ENCODE measurements around the gene COLGALT1.
"Not testable (repeated sequence)": the region's sequence is repeated elsewhere in the genome, so short reads cannot be mapped to it uniquely, and the experiment has no call there.

COLGALT1 gene

DNA sequence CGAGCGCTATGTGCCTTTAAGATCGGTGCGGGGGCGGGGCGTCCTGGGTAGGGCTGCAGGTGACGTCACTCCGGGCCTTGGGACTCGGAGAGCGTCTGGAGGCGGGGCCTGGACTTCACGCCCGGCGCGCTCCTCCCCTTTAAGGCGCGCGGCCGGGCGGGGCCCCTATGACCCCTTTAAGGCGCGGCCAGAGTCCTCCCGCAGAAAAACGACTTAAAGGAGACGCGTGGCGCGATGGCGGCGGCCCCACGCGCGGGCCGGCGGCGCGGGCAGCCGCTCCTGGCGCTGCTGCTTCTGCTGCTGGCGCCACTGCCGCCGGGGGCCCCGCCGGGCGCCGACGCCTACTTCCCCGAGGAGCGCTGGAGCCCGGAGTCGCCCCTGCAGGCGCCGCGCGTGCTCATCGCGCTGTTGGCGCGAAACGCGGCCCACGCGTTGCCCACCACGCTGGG is at the start of gene COLGALT1:
Gene COLGALT1 (plus strand): TSS at position 170 of the 449 bp plus-strand sequence. CDS start 65 bp downstream, at position 235.
- DNase-seq (ENCODE audit: low read depth in 2 of 3, low spot score in 2 of 3): peak; percentile 88 to 99 (median 98)

DNA sequence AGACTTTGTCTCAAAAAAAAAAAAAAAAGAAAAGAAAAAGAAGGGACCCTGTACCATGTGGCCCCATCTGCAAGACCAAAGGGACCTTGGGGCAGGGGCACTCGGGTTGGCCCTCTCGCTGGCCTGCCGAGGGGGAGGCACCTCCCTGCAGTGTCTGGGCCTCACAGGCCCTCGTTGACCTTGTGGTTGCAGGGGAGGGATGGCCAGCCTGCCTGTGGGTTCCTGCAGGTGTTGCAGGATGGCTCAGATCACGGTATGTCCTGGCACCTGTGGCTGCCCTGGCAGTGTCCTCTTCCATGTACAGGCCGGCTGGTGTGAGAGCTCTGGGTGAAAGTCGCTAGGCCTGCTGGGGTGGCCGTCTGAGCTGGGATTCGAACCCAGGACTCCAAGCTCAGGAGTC is 48.7 kb upstream of the COLGALT1 start:
- no peak for DNase-seq (ENCODE audit: low read depth in 2 of 3, low spot score in 2 of 3)

DNA sequence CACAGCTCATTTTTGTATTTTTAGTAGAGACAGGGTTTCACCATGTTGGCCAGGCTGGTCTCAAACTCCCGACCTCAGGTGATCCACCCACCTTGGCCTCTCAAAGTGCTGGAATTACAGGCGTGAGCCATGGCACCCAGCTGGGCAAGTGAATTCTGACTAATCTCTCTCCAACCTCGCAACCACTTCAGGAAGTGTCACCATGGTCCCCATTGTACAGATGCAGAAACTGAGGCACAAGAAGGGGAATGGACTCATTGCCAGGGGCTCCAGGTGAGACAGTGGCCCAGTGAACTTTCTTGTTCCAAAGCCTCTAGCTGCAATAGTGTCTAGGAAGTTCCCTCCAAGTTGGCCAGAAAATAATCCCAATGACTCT is 46.9 kb upstream of the COLGALT1 start:
- not testable (repeated sequence) for DNase-seq (ENCODE audit: low read depth in 2 of 3, low spot score in 2 of 3)

DNA sequence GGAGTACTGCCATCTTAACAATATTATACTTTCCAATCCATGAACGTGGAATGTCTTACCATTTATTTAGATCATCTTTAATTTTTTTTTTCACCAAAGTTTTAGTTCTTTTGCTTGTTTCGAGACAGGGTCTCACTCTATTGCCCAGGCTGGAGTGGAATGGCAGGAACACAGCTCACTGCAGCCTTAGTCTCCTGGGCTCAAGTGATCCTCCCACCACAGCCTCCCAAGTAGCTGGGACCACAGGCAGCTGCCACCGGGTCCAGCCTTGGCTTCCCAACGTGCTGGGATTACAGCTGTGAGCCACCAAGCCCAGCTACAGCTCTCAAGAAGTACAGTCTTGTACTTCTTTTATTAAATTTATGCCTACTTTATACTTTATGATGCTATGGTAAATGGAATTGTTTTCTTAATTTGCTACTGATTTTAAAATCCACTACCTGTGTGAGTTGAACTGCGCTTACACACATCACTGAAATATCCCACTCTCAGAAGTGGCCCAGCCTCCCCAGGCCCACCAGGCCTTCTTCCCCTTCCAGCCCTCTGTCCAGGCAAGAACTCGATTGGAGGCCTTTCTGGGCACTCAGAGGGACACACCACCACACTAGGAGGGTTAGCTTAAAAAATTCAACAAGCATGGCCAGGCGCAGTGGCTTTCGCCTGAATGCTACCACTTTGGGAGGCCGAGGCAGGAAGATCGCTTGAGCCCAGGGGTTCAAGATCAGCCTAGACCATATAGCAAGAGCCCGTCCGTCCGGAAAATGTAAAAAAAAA is 45.0 kb upstream of the COLGALT1 start:
- DNase-seq (ENCODE audit: low read depth in 2 of 3, low spot score in 2 of 3): no peak

DNA sequence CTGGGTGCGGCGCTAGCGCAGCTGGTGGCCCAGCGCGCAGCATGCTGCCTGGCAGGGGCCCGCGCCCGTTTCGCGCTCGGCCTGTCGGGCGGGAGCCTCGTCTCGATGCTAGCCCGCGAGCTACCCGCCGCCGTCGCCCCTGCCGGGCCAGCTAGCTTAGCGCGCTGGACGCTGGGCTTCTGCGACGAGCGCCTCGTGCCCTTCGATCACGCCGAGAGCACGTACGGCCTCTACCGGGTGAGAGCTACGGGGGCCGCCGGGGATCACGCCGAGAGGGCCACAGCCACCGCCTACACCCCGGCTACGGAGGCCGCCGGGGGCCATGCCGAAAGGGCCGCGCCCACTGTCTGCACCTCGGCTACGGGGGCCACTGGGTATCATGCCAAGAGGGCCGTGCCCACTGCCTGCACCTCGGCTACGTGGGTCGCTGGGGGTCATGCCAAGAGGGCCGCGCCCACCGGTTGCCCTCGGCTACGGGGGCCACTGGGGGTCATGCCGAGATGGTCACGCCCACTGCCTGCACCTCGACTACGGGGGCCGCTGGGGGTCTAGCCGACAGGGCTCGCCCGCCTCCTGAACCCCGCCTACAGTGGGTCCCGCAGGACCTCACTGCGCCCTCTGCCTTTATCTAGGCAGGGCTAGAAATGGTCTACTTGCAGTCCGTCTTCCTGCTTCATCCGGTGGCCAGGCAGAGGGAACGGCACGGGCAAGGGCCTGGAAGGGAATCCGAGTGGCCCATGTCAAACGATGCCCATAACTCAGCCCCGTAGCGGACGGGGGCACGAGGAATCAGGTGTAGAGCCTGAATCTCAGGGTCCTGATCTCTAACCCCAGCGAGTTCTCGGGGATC is 43.5 kb upstream of the COLGALT1 start:
- DNase-seq (ENCODE audit: low read depth in 2 of 3, low spot score in 2 of 3): peak; percentile 68 to 75 (median 70)

DNA sequence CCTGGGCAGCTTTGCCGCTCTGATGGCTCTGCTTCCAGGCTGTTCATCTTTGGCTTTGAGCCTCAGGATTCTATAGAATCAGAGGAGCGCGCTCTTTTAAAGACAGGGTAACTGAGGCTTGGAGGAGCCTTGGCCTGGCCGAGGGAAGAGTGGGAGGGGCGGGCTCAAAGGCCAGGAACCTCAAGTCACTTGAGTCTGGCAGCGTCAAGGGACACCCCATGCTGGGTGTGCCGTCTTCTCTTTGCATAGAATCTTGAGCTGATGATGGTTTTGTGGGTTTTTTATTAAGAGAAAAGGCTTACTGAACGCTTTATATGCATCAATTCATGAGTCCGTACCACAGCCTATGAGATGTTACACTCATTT is 42.9 kb upstream of the COLGALT1 start:
- no peak for DNase-seq (ENCODE audit: low read depth in 2 of 3, low spot score in 2 of 3)

DNA sequence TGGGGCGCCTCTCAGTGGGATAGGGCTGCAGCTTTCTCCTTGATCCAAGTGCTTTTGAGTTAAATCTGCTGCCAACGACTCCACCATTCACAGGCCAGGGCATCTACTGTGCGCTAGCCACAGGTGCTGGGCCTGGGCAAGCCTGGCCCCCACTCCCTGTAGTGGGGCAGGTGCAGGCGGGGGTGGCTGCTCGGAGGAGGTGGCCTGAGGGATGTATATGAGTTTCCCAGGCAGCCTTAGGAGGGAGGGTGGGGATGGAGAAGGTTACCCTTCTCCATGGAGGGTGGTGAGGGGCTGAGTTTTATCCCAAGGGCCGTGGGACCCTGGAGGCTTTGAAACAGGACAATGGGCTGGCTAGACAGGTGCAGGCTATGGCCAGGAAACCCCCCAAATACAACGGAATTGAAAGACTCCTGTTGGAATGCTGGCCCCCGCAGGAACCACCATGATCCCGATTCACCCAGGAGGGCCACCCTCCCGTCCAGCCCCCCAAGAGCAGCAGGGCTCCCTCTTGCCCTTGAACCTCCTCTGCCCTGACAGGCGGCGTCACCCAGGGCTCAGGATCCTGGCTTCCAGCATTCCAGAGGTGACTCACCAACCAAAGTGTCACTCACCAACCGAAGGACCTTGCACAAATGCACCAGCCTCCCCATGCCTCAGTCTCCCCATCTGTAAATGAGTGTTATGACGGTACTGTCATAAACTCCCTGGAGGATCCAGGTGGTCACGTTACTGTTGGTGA is 39.9 kb upstream of the COLGALT1 start:
- no peak for DNase-seq (ENCODE audit: low read depth in 2 of 3, low spot score in 2 of 3)

DNA sequence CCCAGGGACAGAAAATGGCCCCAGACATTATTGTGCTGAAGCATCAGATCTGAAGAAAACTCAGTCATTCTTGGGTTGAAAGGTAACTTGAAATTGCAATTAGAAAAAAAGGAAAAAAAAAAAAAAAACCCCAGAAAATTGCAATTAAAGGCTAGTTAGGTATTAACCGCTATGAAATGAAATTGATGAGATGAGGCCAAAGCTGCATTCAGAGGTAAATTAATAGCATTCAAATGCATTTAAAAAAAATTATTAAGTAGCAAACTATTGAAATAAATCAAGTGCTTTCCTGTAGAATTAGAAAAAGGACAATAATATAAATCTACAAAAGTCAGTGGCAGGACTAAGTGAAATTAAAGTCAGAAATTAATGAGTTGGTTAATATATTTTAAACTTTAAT is 37.6 kb upstream of the COLGALT1 start:
- DNase-seq (ENCODE audit: low read depth in 2 of 3, low spot score in 2 of 3): no peak

DNA sequence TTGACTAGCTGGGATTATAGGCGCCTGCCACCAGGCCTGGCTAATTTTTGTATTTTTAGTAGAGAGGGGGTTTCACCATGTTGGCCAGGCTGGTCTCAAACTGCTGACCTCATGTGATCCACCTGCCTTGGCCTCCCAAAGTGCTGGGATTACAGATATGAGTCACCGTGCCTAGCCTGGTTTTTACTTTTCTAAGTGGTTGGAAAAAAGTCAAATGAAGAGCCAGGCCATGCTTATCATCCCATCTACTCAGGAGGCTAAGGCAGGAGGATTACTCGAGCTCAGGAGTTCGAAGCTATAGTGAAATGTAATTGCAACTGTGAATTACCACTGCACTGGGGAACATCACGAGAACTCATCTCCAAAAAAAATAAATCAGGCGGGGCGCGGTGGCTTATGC is 36.8 kb upstream of the COLGALT1 start:
- not testable (repeated sequence) for DNase-seq (ENCODE audit: low read depth in 2 of 3, low spot score in 2 of 3)

DNA sequence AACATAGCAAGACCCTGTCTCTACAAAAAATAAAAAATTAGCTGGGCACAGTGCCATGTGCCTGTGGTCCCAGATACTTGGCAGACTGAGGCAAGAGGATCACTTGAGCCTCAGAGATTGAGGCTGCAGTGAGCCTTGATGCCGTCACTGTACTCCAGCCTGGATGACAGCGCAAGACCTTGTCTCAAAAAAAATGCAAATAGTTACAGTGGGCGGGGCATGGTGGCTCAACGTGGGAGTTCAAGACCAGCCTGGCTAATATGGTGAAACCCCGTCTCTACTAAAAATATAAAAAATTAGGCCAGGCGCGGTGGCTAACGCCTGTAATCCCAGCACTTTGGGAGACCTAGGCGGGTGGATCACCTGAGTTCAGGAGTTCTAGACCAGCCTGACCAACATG is 35.5 kb upstream of the COLGALT1 start:
- DNase-seq (ENCODE audit: low read depth in 2 of 3, low spot score in 2 of 3): no peak

DNA sequence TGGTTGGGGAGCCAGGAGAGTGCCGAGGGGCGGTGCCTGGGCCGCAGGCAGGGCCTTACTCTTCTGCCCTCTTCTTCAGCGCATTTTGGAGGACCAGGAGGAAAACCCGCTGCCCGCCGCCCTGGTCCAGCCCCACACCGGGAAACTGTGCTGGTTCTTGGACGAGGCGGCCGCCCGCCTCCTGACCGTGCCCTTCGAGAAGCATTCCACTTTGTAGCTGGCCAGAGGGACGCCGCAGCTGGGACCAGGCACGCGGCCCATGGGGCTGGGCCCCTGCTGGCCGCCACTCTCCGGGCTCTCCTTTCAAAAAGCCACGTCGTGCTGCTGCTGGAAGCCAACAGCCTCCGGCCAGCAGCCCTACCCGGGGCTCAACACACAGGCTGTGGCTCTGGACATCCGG is 34.6 kb upstream of the COLGALT1 start:
- DNase-seq (ENCODE audit: low read depth in 2 of 3, low spot score in 2 of 3): no peak

DNA sequence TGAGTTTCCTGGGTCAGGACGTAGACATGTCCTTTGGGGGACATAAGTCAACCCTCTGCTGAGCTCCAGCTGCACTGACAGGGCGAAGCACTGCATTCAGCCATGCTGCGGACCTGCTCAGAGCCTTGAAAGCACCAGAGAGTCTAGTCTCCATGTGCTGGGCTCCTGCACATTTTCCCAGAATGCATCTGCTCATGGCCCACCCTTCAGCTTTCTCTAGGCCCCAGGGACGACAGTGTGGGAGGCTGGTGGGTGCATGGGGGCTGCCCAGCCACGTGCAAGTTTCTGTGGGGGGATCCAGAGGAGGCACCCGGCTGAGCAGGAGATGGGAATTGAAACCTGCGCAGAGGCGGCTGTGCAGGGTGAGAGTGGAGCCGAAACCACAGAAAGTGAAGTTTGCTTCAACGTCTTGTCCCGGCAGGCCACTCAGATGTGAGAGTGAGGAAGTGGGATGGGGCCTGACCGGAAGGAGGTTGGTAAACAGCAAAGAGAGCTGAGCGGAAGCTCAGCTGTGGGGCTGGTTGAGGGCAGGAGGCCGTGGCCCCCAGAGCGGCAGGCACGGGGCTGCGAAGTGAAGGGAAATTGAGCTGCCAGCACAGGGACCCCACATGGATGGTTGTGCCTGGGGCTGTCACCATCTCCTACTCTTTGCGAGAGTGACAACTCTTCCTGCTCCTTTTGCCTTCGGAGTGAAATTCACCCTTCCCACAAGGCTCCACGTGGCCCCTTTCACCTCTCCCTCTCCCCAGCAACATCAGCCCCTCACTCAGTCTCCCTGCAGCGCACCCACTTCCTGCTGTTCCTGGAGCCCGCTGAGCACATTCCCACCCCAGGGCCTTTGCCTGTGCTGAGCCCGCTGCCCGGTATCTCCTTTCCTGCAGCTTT is 32.2 kb upstream of the COLGALT1 start:
- DNase-seq (ENCODE audit: low read depth in 2 of 3, low spot score in 2 of 3): peak in 2 of 3 experiments; percentile 51 to 59

DNA sequence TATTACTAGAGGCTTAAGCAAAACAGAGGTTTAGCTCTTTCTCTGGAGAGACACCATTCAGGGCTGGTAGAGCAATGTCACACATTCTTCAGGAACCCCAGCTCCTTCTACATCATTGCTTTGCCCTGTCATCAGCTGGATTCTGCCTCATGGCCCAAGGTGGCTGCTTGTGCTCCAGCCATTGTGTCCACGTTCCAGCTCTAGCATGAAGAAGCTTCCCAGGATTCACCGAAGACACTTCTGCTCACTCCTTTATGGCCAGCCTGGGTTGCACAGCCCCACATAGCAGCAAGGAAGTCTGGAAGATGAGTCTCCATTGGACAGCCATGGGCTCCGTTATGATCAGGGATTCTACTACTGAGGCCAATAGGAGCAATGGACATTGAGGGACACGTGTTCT is 30.8 kb upstream of the COLGALT1 start:
- no peak for DNase-seq (ENCODE audit: low read depth in 2 of 3, low spot score in 2 of 3)

DNA sequence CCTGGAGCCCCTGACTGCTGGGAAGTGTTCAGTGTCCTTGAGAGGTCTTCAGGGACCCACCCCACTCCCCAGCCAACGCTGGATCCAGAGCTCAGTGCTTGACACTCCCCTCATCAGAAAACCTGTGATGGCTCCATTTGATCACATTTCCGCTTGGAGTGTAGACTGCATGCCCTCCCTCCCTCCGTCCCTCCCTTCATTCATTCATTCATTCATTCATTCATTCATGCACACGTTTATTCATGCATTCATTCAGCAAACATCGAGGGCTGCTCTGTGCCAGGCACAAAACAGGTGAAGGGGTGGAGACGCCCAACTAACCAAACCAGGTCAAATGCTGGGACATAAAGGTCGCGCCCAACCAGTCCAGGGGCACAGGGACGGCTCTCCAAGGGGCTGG is 30.3 kb upstream of the COLGALT1 start:
- no peak for DNase-seq (ENCODE audit: low read depth in 2 of 3, low spot score in 2 of 3)

DNA sequence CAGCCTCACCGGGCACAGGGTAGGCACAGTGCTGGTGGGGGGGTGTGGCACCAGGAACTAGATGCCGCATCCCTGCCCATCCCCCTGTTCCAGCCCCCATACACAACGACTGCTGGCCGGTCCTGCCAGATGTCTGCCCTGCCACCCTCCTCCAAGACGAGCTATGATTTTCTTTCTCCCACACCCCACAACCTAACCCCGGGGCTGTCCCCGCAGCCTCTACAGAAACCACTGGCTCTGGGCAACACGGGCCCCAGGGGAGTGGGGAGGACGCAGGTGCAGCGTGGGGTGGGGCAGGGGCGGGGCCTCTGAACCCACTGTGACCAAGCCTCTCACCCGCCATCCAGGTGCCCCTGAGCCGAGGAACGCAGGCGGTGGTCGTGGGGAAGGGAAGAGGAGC is 28.5 kb upstream of the COLGALT1 start:
- no peak for DNase-seq (ENCODE audit: low read depth in 2 of 3, low spot score in 2 of 3)

DNA sequence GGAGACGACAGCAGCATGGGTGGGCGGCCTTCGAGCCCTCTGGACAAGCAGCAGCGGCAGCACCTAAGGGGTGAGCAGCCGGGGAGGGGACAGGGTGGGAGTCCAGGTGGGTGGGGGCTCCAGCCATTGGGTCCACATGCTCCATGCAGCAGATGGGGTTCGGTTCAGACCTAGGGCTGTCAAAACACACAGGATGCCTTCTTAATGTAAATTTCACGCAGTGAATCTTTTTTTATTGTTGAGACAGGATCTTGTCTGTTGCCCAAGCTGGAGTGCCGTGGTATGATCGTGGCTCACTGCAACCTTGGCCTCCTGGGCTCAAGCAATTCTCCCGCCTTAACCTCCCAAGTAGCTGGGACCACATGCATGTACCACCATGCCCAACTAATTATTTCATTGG is 28.1 kb upstream of the COLGALT1 start:
- DNase-seq (ENCODE audit: low read depth in 2 of 3, low spot score in 2 of 3): no peak

DNA sequence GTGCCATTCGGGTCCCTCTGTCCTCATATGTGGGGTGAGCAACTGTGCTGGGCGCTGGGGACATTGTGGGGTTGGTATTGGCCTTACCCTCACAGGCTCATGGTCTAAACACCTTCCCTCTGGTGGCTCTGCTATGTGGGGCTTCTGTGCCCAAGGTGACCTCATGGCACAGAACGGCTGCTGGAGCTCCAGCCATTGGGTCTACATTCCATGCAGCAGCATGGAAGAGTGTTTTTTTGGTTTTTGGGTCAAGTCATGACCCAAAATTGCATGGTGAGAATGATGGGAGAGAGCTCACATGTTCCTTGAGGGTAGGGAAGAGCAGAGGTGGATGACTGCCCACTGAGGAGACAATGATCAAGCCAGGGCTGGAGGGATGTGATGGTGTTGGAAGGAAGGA is 26.8 kb upstream of the COLGALT1 start:
- DNase-seq (ENCODE audit: low read depth in 2 of 3, low spot score in 2 of 3): no peak

DNA sequence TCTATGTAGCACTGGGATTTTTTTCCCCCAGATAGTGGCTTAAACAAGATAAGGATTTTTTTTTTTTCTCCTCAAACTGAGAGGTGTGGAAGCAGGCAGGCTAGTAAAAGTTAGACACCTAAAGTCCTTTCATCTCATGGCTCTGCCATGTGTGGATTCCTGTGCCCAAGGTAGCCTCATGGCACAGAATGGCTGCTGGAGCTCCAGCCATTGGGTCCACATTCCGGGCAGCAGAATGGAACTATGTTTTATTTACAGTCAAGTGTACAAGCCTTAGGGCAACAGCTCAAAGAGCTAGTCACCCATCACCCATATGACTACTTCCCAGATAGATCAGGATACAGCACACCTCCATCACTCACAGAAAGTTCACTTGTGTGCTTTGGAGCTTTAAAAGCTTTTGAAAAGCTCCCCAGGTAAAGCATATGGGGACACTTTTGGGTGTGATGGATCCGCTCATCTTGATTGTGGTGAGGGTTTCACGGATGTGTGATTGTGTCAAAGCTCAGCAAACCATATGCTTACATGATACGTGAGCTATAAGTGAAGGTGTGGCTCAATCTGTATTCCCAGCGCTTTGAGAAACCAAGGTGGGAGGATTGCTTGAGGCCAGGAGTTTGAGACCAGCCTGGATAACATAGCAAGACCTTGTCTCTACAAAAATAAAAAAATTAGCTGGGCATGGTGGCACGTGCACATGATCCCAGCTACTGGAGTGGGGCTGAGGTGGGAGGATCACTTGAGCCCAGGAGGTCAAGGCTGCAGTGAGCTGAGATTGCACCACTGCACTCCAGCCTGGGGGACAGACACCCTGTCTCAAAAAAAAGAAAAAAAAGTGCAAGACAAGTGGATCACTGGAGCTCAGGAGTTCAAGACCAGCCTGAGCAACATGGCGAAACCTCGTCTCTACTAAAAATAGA is 25.9 kb upstream of the COLGALT1 start:
- no peak for DNase-seq (ENCODE audit: low read depth in 2 of 3, low spot score in 2 of 3)

DNA sequence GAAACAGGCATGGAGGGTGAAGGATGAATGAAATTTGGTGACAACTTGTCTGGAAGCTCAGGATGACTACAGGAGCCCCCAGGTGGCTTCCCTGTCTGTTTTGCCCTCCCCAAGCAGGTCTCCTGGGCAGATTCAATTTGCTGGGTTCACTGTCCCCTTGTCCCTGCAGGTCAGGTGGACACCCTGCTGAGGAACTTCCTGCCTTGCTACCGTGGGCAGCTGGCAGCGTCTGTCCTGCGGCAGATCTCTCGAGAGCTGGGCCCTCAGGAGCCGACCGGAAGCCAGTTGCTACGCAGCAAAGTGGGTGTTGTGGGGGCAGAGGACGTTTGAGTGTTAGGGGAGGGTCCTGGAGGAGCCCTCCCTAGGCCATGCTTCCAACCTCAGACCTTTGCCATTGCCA is 24.9 kb upstream of the COLGALT1 start:
- DNase-seq (ENCODE audit: low read depth in 2 of 3, low spot score in 2 of 3): no peak

DNA sequence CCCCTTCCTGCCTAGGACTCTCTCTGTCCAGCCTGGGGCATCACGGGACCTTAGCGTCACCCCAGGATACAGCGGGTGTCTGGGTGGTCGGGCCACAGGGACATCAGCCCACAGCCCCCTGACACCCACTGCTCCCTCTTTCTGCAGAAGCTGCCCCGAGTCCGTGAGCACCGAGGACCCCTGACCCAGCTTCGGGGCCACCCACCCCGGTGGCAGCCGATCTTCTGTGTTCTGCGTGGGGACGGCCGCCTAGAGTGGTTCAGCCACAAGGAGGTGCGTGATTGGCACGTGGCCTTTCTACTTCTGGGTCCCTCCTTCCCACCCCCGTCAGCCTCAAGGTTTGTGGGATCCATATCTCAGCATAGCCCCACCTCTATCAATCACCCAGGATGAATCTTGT is 23.3 kb upstream of the COLGALT1 start:
- DNase-seq (ENCODE audit: low read depth in 2 of 3, low spot score in 2 of 3): no peak

Measured in activated CD8-positive, alpha-beta memory T cell treated with anti-CD3 and anti-CD28 coated beads for 48 hours (primary cell).